ENCODE results near the gene SUPT4H1. TPM values are rescaled to one million over a fixed set of nuclear protein-coding genes. Genes with fewer than 3 reads are reported as not detected.

The SUPT4H1 gene
- total and polyA plus RNA-seq, 2 donors (not counting 1 experiment from before 2014, with no cell fraction given) = 30.2 to 60.1 TPM

DNA sequence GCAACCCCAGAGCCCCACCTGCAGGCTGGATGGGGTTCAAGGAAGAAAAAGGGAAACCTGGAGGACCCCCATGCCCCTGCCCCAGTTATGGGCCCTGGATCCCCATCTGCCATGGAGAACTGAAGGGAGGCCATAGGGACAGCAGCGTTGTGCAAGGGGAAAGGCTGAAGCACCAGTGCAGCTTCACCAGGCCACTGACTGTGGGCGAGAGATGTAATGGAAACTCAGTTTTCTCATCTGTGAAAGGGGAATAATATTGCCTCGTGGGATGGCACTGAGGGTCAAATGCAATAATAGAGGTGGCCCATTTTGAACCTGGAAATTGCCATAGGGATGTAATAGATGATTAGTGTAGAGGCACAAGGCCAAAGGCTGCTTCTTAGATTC is 13.6 kb downstream of the SUPT4H1 start:
- no peaks in the 10 kb centered on the region for H4K20me1 ChIP-seq (ENCODE audit: control insufficient read depth, insufficient read depth, low read length, poor library complexity, severe bottlenecking)
- H3K9me3 Mint-ChIP-seq (ENCODE audit: insufficient read depth) = no peaks in the 10 kb centered on the region
- H2AFZ ChIP-seq (ENCODE audit: insufficient read depth, low read depth, low read length, poor library complexity, severe bottlenecking) = no peak overlapping the region
- H3K4me3 Mint-ChIP-seq = peak overlapping the region; percentile 91
- DNase-seq (no peak), ATAC-seq (ENCODE audit: low read depth) (peak; percentile 2)
- CTCF ChIA-PET = interaction anchor here (1.0 to 13.7 kb wide), 8 partner anchors 7 to 79 kb away, joined by 3 to 587 read pairs (median 12); partner anchors contain the start of genes RNF43, SUPT4H1 and TSPOAP1
- H3K27me3 Mint-ChIP-seq = no peaks in the 10 kb centered on the region
- H3K27ac Mint-ChIP-seq = peak overlapping the region; percentile 98
- POLR2A ChIA-PET = interaction anchor here (2.0 to 19.3 kb wide), 6 partner anchors 3 to 79 kb away, joined by 11 to 663 read pairs (median 106); partner anchors contain the start of genes RNF43, SUPT4H1 and TSPOAP1
- TF ChIP-seq CTCF (IDR thresholded peaks at IDR 0.05) (peak; percentile 33), EZH2 (IDR thresholded peaks at IDR 0.05; ENCODE audit: borderline replicate concordance, insufficient read depth, low read depth, low read length, poor library complexity, severe bottlenecking) (no peak)
- H3K79me2 ChIP-seq (ENCODE audit: control insufficient read depth, insufficient read depth, low read length) = peaks cover 94% of the 10 kb centered on the region
- H3K27me3 ChIP-seq (replicated peaks in 1 of 4; ENCODE audit: control extremely low read depth in 1 of 4, control insufficient read depth in 3 of 4, insufficient read depth in 4 of 4, low read length in 3 of 4) = no peaks in the 10 kb centered on the region
- peaks cover 91% of the 10 kb centered on the region for H3K4me1 Mint-ChIP-seq
- H3K9ac ChIP-seq (ENCODE audit: low read length) = peak overlapping the region; percentile 99
- intact Hi-C loops (cut with micrococcal nuclease) = loop anchor here (1.0 kb wide), 1 partner anchor 9 kb away; no protein-coding TSS in a partner anchor
- H3K4me2 ChIP-seq (replicated peaks; ENCODE audit: low read depth, low read length, poor library complexity, severe bottlenecking) = peak overlapping the region; percentile 92
- peaks cover 90 to 100% of the 10 kb centered on the region in 2 donors for H3K4me1 ChIP-seq (ENCODE audit: control insufficient read depth in 2 of 2, insufficient read depth in 2 of 2, low read length in 2 of 2)
- H3K9me3 ChIP-seq (ENCODE audit: control extremely low read depth in 1 of 3, control insufficient read depth in 2 of 3, insufficient read depth in 1 of 3, low read length in 2 of 3) = no peaks in the 10 kb centered on the region
- peak overlapping the region; percentile 99 to 100 for H3K27ac ChIP-seq (ENCODE audit: low read length in 2 of 2)
- peak overlapping the region; percentile 75 to 100 (median 99) for H3K4me3 ChIP-seq (ENCODE audit: control extremely low read depth in 1 of 5, extremely low read depth in 1 of 5, insufficient read depth in 1 of 5, low read depth in 2 of 5, low read length in 4 of 5)
- 12% methylated on average over 3 of the region's 3 CpGs for WGBS (ENCODE audit: insufficient coverage)
- no peaks in the 10 kb centered on the region for H3K36me3 ChIP-seq (replicated peaks in 1 of 2; ENCODE audit: control extremely low read depth in 1 of 2, control insufficient read depth in 1 of 2, extremely low read depth in 1 of 2, insufficient read depth in 2 of 2, low read length in 1 of 2)
